ENCODE results near the gene NET1.
A peak's percentile ranks its signal among the peaks of the same experiment; 100 is the strongest.
"Not testable (repeated sequence)": the region's sequence is repeated elsewhere in the genome, so short reads cannot be mapped to it uniquely, and the experiment has no call there.

The NET1 gene

GRCh38 chr10:5412277-5412941 lies at the start of gene NET1:
Gene NET1 (plus strand): TSS chr10:5412557. CDS start chr10:5412693, 136 bp downstream.
- peak; percentile 51 for DNase-seq

GRCh38 chr10:5362873-5363272 lies 49.5 kb upstream of the NET1 start:
- DNase-seq = no peak

- DNase-seq = no peak
These were observed 48.0 kb upstream of the NET1 start for GRCh38 chr10:5364374-5364773.

GRCh38 chr10:5364890-5365338 lies 47.4 kb upstream of the NET1 start, which contains the start of gene UCN3:
Gene UCN3 (plus strand): TSS chr10:5364966. CDS start chr10:5373721, 8,755 bp downstream.
- no peak for DNase-seq

- DNase-seq = no peak
These were observed 46.4 kb upstream of the NET1 start for GRCh38 chr10:5365928-5366327.

GRCh38 chr10:5369362-5370158 lies 42.8 kb upstream of the NET1 start:
- no peak for DNase-seq

- no peak for DNase-seq
These were observed 41.6 kb upstream of the NET1 start for GRCh38 chr10:5370493-5371352.

- DNase-seq = no peak
These were observed 39.0 kb upstream of the NET1 start for GRCh38 chr10:5373307-5373706.

- no peak for DNase-seq
These were observed 38.3 kb upstream of the NET1 start for GRCh38 chr10:5373891-5374611.

GRCh38 chr10:5376450-5376849 lies 35.9 kb upstream of the NET1 start:
- DNase-seq = no peak

GRCh38 chr10:5379202-5379601 lies 33.2 kb upstream of the NET1 start:
- not testable (repeated sequence) for DNase-seq

- not testable (repeated sequence) for DNase-seq
These were observed 32.0 kb upstream of the NET1 start for GRCh38 chr10:5380395-5380794.

- DNase-seq = no peak
These were observed 31.2 kb upstream of the NET1 start for GRCh38 chr10:5381187-5381586.

GRCh38 chr10:5385224-5385623 lies 27.1 kb upstream of the NET1 start:
- no peak for DNase-seq

GRCh38 chr10:5387169-5387568 lies 25.2 kb upstream of the NET1 start:
- DNase-seq = no peak

- DNase-seq = no peak
These were observed 21.7 kb upstream of the NET1 start for GRCh38 chr10:5390607-5391205.

- DNase-seq = no peak
These were observed 20.6 kb upstream of the NET1 start for GRCh38 chr10:5391790-5392189.

GRCh38 chr10:5393529-5393928 lies 18.8 kb upstream of the NET1 start:
- DNase-seq = no peak

GRCh38 chr10:5395168-5395567 lies 17.2 kb upstream of the NET1 start:
- no peak for DNase-seq

GRCh38 chr10:5396556-5397300 lies 15.6 kb upstream of the NET1 start:
- no peak for DNase-seq

GRCh38 chr10:5399332-5399731 lies 13.0 kb upstream of the NET1 start:
- DNase-seq = no peak
